Right renal pelvis (tissue), 4 donors: Measurements from ENCODE around the gene ZNF775. TPM values are rescaled to one million over a fixed set of nuclear protein-coding genes. Genes with fewer than 3 reads are reported as not detected.

Experiments used
- DNase-seq, 4 donors: peaks; one replicate each; pipeline ENCODE4 v3.0.0-alpha.2; 2013; ENCODE audit warnings: low read depth in 4 of 4, low spot score in 3 of 4, missing footprints in 1 of 4
- polyA plus RNA-seq, 4 donors: library from polyadenylated mRNA; unstranded; fragments of 120-200 nt; gene quantifications; one replicate each; pipeline ENCODE4 v1.2.1, GENCODE V29; 2013; ENCODE audit not compliant: insufficient read length in 4 of 4

ZNF775 gene
- polyA plus RNA-seq, result 1 to 10 TPM; 4.0 to 9.1 (median 5.4) TPM

DNA sequence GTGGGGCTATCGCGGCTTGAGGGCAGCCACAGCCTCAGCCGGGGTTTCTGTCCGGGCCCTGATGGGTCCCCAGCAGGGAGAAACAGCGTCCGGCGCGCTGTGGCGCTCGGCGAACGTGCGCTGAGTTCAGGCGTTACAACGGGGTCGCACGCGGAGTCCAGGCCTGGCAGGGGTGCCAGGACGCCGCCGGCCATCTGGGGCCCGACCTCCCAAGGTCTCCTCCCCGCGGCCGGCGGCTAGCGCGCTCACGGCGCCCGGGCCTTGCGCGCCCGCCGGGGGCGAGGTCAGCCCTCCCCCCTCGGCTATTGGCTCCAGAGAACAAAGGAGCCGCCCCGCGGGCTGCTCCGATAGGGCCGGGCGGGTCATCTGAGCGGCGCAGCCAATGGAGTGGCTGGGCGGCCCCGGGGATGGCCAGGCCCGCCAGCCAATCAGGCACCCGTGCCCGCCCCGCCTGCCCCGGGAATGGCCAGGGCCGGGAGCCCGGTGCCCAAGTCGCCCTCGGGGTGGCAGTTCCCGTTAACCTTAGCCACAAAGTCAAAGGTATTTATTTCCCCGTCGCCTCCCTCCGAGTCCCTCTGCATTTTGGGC is at the start of gene ZNF775:
Gene ZNF775 (plus strand): TSS at position 478 of the 588 bp plus-strand sequence. CDS start 9,141 bp downstream, outside the sequence.
- peak; percentile 83 to 92 (median 90) for DNase-seq

DNA sequence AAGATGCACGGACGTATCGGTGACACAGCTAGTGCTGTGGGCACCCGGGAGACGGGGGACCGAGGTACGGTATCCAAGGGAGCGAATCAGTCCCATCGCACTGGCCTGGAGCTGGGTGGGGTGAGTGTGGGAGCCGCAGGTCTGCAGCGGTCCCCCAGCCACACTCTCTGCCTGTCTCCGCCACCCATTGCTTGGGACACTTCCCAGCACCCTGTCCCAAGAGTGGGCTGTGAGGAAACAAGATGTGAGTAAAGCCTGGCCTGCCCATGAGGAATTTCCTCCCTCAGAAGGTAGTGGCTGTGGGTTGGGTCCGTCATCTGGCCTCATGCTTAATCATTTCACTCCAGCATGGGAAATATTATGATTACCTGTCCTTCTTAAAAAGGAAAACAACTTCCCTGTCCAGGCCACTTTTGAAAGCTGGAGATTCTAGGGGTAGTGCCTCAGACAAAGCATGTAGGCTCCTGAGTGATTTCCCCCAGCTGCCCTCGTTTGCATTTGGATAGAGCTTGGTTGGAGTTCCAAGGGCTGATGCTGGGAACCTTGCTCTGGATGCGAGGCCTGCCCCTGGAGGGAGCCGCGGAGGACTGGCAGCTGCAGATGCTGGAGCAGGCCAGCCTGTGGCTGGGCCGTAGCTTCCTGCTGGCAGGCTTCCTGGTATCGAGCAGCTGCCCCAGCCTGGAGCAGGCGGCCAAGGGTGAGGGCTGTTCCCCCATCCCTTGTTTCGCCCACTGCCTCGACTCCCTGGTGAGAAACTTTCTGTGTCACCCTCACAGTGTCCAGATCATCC is 49.6 kb upstream of the ZNF775 start:
- DNase-seq, result no peak

DNA sequence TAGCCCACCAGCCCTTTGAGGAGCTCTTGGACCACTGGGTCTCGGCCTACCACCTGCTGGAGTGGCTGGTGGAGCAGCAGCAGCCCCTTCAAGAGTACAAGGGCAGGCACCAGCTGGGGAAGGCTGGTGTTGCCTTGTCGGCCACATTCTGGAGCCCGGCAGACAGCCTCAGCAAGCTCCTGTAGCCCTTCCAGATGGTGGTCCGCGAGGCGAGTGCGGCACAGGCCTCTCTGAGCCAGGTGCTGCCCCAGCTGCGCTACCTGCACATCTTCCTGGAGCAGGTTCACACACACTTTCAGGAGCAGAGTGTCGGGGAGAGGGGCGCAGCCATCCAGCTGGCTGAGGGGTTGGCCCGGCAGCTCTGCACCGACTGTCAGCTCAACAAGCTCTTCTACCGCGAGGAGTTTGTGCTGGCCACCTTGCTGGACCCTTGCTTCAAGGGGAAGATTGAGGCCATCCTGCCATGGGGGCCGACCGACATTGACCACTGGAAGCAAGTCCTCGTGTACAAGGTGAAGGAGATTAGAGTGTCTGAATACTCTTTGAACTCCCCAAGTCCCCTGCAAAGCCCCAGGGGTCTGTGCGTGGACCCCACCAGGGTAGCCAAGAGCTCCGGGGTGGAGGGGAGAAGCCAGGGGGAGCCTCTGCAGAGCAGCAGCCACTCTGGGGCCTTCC is 48.8 kb upstream of the ZNF775 start:
- no peak for DNase-seq

DNA sequence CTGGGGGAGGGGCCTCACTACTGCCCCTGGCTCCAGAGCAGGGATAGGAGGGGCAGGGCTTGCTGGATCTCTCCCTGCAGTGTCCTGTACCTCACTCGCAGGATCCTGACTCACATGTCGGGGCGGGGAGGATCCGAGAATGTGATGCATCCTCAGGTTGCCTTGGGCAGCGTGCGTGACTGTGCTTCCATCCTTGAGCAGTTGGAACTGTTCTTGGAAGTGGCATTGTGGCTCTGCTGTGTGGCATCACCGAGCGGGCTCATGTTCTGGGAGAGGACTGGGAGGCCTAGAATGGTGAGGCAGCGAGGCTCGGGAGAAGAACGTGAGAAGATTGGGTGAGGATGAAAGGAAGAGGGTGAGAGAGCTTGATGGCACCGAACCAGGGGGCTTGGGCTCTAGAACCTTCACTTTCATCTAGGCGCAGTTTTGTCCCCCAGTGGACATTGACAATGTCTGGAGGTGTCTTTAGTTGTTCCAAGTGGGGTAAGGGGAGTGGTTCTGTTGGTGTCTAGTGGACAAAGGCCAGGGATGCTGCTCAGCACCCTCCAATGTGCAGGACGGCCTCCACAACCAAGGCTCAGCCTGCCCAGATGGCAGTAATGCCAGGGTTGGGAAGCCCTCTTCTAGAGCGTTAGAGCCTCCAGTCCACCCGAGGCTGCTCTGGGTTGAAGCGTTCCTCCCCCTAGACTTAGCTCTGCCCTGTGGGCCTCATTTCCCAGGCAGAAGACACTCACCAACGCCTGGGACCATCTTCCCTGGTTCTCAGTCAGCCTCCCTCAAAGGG is 46.1 kb upstream of the ZNF775 start:
- no peak for DNase-seq

DNA sequence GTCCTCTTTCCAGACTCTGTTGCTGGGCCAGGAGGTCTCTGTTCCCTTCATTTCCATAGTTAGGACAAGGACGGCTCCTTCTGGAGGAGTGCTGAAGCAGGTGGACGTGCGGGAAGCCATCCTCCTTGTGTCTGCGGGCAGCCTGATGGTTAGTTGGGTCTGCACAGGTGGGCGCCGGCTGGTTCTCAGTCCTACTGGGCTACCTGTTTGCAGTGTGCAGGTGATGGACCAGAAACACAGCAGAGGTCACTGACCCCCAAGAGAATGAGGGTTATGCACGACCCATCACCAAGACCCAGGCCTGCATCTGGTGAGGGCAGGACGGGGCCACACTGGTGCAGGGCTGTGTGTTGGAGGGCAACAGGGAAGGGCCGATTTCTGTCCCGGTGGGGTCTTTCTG is 45.5 kb upstream of the ZNF775 start:
- DNase-seq, result no peak

DNA sequence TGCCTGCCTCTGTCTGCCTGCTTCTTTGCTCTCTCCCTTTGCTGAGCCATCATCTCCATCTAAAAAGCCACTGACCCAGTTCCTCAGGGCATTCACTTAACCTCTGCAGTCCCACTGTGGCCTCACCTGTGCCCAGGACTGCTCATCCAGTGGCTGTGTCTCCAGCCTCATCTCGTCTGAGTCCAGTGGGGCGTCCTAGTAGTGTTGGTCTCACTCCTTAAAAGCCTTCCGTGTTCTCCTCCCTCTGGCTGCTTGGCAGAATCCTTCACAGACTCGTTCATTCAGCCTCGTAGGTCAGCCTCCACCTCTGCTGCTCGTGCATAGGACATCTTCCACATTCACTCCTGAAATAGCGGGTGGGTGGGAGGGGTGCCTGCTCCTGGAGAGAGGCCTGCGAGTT is 45.0 kb upstream of the ZNF775 start:
- no peak for DNase-seq

DNA sequence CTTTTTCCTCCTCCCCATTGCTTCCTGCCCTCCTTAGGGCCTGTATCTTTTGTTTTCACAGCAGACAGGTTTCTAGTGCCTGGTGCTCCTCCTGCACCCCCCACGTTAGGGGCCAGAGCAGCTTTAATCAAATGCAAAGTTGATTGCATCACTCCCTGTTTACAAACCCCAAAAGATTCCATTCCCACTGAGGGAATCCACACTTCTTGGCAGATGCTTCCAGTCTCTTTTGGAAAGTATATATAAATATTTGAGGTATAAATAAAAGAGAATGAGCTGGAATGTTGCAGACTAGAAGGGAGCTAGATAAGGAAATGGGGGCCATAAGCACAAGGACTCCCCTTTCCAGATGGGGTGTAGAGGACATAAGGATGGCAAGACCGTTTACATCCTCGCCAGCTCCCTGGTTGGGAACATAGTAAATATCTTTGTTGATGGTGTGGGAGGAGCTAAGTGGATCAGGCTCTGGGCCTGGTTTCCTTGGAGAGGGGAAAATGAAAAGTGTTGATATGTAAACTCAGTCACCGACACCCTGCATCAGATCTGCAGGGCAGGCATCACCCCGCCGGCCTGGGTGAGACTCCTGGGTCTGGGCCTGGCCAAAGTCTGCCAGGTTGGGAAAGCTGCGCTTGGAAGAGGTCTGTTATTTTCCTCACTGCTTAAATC is 43.9 kb upstream of the ZNF775 start:
- DNase-seq, result no peak

DNA sequence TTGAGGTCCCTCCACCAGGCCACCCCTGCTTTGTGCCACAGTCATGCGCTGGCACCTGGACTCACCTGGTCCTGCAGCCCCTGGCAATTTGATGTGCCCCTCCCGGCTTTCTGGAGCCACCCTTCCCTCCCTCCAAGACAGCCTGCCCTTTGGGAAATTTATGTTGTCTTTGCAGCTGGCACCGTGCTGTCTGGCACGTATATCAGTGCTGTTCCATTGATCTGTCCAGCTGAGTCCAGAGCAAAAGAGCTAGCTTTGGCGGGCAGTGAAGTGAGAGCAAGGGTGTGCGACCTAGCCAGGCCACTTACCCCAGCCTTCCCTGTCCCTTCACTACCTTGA is 43.4 kb upstream of the ZNF775 start:
- no peak for DNase-seq

DNA sequence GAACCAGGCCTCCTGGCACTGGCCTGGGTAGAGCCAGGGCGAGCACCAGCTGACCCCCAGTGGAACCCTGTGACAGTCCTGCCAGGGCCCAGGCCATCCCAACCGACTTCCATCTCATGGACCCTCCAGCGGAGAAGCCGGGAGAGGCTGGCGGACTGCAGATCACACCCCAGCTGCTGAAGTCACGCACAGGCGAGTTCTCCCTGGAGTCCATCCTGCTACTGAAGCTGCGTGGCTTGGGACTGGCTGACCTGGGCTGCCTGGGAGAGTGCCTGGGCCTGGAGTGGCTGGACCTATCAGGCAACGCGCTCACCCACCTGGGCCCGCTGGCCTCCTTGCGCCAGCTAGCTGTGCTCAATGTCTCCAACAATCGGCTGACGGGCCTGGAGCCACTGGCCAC is 42.4 kb upstream of the ZNF775 start:
- DNase-seq, result no peak

DNA sequence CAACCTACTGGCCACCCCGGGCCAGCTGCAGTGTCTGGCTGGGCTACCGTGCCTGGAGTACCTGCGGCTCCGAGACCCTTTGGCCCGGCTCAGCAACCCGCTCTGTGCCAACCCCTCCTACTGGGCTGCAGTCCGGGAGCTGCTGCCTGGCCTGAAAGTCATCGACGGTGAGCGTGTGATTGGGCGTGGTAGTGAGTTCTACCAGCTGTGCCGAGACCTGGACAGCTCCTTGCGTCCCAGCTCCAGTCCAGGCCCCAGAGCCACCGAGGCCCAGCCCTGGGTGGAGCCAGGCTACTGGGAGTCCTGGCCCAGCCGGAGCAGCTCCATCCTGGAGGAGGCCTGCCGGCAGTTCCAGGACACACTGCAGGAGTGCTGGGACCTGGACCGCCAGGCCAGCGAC is 42.0 kb upstream of the ZNF775 start:
- DNase-seq, result no peak

DNA sequence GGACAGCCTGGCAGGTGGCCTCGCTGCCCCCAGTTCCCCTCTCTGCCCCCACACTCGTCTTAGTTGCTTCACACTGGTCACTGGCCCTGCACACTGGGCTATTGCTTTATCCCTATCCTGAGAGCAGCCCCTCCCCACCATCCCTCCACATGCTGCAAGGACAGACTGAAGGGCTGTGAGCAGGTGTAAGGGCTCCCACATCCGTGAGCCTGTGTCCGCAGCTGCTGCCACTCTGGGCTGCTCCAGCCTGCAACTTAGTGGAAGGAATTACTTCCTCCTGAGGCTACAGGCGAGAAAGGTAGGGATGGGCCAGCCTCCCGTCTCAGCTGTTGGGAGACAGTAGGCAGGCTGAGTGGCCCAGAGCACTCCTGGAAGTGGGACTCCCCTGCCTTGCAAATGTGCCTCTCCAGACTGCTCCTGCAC is 41.5 kb upstream of the ZNF775 start:
- DNase-seq, result no peak

DNA sequence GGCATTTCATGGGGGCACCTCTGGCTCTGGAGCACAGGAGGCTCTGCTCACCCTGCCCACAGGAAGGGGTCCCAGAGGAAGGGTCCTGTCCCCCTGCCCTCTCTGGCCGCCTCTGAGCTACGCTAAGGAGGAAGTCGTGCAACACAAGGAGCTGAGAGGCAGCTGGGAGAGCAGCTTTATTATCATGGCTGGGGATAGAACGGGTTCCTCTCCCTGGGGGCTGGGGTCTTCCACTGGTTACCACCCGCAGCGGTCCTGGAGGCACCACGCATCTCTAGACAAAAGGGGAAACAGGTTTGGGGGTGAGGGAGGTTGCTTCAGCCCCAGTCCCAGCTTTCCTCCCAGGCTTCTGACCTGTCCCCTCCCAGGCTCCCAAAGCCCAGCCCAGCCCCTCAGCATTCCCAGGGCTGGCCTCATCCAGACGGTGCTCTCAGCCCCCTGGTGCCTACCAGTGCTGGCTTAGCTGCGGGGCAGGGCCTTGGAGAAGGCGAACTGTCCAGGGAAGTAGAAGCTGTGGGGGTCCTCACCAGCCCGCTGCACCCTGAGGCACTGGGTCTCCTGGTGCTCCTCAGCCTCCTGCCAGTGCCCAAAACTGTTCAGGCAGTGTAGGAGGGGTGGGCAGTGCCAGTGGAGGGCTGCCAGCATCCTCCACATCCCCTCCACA is 40.8 kb upstream of the ZNF775 start:
- no peak for DNase-seq

DNA sequence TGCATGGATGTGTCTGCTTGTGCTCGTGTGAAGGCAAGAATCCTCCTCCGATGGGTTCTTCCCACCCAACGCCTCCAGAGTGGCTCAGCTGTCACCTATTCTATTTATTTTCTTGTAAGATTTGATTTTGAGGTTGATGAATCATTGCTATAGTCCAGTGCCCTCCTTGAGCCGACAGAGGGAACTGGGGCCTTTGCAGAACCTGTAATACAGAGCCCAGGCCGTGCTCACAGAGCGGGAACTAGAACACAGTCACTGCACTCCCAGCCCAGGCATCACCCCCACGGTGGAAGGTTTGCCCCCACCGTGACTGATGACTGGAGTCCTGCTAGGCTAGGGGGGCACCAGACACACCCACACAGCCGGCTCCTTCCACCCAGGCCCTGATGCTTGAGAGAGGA is 39.7 kb upstream of the ZNF775 start:
- no peak for DNase-seq

DNA sequence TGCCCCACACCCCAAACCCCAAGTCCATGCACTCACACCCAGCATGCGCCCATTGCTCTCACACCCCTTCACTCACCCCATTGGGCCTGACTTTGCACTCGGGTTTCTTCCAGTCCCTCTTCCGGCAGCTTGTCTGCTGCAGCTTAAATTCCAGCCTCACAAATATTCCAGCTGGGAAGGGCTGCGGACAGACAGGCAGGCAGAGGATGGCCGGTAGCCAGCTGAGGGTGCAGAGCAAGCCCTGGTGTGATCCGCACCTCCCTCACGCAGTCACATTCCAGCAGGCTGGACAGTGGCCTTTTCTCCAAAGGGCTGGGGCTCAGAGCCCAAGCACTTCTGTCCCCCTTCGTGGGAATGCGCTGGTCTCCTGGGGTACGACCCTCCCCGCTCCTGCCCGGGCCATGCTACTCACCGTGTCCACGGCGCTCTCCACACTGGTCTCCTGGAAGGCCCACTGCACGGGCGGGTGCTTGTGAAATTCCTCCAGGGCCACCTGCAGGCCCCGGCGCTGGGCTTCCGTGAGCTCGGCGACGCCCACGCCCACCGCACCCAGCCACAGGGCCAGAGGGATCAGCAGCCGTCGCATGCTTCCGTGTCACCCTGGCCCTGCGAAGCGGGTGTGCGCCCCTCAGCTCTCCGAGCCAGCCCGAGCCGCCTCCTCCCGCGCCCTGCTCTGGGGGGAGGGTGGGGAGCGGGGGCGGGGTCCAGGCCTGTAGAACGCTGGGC is 38.9 kb upstream of the ZNF775 start:
- no peak for DNase-seq

DNA sequence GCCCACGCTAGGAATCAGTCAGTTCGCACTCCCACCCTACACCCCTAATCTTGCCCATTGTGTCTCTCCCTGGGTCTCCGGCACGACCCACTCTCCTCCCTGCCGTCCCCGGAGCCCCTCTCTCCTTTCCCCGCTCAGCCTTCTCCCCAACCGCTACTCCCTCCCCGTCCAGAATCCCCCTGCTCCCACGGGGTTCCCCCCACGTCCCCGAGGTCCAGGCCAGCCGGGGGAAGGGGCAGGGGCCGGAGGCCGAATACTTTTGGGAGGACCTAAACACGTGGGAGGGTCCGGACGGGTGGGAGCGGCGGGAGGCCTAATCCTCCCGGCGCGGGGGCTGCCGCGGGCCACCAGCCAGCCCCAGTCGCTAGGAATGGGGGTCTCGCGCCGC is 38.3 kb upstream of the ZNF775 start:
- no peak for DNase-seq

DNA sequence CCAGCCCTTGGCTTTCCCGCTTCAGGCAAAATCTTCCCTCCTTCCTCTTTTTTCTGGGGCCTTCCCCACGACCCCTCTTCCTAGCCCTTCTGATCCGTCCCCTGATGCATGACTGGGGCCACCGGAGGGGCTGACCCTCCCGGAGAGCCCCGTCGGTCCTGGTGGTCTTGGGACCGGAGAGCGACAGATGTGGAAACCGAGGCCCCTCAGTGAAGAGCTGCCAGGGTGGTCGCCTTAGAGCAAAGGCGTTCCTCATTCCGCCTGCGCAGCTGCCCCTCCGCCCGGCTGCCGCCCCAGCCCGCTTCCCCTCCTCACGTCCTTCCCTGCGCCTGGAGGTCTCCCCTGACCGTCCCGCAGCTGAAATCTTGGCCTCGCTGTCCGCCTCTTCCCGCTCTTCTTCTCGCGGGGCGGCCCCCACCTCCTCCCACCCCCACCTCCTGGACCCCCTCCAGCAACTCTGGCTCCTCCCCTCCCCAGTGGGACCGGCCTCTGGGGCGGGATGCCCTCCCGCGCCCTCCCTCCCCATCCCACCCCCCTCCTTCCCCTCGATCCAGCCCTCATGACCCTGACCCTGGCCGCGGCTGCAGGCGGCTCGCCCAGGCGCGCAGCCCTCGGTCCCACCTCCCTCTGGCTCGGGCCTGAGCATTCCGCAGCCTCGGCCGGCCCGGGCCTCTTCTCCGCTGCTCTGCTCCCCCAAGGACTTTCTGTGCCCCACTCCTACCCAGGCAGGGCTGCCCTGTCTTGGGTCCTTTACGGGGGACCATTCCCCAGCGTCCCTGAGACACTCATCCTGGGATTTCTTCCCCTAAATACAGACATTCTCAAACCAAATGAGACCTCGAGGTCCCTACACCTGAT is 37.6 kb upstream of the ZNF775 start, which contains the start of gene RARRES2:
Gene RARRES2 (minus strand): TSS at position 367 of the 858 bp plus-strand sequence. CDS start 1,020 bp downstream, outside the sequence.
- no peak for DNase-seq

DNA sequence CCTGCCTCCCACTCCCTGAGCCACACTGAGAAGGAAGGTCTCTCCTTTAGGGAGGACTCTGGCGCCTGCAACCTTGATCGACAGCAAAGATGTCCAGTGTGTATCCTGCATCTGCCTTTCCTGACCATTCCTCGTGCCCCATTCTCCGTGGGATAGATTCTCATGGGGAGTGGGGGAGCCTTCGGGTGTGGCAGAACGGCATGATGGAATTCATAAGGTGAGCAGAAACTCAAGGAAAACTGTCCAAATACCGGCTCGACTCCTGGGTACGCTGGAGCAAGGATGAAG is 37.1 kb upstream of the ZNF775 start:
- no peak for DNase-seq

DNA sequence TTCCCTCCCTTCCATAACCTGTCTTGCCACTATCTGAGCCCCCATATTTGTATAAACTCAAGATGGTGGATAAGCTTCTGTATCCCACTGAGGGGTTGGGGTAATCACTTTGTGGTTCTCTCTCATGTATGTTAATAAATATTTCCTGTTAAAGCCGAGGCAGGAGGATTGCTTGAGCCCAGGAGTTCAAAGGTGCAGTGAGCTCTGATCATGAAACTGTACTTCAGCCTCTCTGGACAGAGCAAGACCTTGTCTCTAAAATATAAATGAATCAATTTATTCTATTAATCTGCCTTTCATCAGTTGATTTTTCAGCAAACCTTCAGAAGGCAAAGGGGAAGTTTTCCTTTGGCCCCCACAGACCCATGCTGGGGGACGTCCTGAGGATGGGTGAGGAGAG is 35.9 kb upstream of the ZNF775 start:
- no peak for DNase-seq

DNA sequence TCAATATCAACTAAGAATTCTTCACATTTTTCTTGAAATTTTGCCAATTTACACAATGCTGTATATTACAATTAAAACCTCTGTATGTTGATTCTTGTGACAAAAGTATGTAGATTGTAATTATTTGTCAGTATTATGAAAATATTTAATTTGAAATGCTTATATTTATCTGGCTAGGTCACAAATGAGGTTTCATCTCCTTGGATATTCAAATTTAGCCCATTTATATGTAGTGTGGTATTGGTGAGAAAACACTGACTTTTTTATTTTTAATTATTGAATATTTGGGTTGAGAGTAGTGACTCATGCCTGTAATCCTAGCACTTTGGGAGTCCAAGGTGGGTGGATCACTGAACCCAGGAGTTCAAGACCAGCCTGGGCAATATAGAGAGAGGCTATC is 34.8 kb upstream of the ZNF775 start:
- no peak for DNase-seq
